ENCODE results near the gene SSRP1.

SSRP1 gene

GRCh38 chr11:57314221-57314973 lies 21.3 kb downstream of the SSRP1 start:
- DNase-seq: no peak

DNA sequence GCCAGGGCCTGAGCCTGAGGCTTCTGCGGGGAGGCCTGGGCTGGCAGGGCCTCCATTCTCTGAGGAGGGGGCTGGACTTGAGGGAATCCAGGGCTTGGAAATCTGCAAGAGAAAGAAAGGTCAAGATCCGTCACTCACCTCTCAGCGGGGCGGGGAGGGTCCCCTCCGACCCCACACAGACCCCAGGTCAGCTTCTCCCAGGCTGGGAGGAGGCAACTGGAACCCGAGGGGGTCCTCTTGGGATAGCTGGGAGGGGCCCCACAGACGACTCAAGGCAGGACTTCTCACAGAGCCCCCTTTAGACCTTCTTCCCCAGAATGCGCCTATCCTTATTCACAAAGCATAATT lies 21.9 kb downstream of the SSRP1 start:
- DNase-seq: no peak

- DNase-seq: no peak
Measured at GRCh38 chr11:57313071-57313787, 22.5 kb downstream of the SSRP1 start.

DNA sequence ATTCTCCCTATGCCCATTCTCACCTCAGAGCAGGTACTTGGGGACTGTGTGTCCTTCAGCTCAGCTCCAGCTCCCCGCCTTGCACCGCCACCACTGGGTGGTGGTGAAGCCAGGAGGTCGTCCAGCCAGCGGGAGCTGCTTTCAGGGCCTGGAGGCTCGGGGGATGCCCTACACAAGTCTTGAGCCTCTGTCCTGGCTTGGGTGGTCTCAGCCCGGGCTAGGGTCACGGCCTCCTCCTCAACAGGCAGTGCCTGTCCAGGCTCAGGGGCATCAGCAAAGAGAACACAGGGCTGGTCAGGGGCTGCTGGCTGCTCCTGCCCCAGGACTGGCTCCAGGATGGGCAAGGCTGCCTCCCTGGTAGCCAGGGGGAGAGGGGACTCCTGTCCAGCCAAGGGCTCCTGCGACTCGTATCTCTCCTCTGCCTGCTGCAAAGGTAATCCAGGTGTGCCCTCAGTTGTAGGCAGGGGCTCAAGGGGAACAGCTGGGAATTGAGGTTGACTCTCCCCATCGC lies 23.1 kb downstream of the SSRP1 start:
- no peak for DNase-seq

GRCh38 chr11:57311109-57311936 lies 24.4 kb downstream of the SSRP1 start:
- DNase-seq: peak; percentile 30 to 53

DNA sequence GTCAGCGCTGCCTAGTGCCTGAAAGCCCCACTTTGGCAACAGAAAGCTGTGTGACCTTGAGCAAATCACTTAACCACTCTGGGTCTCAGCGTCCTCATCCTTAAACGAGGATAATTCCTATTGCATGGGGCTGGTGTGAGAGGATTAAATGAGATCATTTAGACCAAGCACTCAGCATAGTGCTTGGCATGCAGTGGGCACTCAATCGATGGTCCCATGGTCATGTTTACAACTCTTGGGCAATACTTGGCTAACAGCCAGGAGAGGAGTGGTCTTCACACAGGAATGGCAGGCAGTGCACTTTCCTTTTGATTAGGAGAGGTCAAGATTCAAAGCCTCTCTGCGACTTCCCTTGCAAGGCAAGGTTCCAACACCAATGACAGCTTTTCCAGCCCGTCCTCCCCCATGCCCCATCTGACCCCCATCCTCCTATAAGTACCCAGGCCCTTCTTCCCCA lies 25.0 kb downstream of the SSRP1 start:
- no peak for DNase-seq

- DNase-seq: no peak
Measured at GRCh38 chr11:57310091-57310490, 25.6 kb downstream of the SSRP1 start.

- no peak for DNase-seq
Measured at GRCh38 chr11:57309106-57310059, 26.3 kb downstream of the SSRP1 start.

GRCh38 chr11:57308426-57309060 lies 27.1 kb downstream of the SSRP1 start:
- DNase-seq: no peak

GRCh38 chr11:57307666-57308270 lies 27.9 kb downstream of the SSRP1 start:
- DNase-seq: no peak

DNA sequence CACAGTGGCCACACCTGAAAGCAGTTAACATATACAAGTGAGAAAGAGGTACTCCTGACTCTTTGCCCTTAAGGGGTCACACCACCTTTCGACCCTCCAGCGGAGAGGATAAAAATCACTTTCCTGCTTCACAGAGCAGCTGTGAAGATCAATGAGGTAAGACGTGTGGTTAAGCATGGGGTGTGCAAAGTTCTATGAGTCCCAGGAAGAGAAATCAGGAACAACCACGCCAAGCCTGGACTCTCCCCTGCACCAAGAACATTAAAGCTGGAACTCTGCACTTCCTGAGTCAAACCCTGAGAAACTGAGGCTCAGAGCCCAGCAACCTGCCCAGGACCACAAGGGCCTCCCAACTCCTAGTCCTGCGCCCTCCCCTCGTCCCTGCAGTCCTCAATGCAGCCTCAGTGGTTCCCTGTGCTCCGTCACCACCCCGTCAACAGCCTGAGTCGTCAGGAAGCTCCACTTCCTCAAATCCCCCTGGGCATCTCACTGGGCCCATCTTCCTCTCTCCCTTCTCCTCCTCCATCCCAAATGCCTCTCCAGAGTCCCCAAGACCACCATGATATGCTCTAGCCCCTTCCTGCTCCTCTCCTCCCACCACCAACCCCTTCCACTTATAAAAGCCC lies 28.6 kb downstream of the SSRP1 start:
- DNase-seq: no peak

DNA sequence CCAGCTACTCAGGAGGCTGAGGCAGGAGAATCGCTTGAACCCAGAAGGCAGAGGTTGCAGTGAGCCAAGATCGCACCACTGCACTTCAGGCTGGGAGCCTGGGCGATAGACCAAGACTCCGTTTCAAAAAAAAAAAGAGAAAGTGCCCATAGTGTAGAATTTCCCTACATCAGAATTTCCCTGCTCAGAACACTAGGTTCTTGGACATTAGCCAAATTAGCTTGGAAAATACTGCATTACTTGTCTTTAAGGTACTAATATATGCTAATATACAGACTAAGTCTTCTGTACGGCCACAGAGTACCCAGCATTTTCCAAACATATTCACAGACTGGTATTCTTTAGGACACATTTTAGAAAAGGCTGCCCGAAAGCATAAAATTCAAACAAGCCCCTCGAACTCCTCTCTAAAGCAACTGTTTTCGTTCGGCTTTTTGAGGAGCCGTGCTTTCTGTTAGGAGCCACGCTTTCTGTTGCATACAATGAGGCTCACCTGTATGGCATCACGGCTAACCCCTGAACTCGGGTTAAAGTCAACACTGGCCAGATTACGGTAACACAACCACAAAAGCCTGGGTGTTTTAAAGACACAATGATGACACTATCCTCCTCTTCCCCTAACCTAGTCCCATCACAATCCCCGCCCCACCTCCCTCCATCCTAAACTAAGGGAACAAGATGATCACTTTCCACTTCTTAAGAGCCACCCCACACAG lies 29.4 kb downstream of the SSRP1 start:
- DNase-seq: no peak

- DNase-seq: no peak
Measured at GRCh38 chr11:57305523-57305922, 30.2 kb downstream of the SSRP1 start.

- DNase-seq: no peak
Measured at GRCh38 chr11:57303990-57304579, 31.6 kb downstream of the SSRP1 start.

DNA sequence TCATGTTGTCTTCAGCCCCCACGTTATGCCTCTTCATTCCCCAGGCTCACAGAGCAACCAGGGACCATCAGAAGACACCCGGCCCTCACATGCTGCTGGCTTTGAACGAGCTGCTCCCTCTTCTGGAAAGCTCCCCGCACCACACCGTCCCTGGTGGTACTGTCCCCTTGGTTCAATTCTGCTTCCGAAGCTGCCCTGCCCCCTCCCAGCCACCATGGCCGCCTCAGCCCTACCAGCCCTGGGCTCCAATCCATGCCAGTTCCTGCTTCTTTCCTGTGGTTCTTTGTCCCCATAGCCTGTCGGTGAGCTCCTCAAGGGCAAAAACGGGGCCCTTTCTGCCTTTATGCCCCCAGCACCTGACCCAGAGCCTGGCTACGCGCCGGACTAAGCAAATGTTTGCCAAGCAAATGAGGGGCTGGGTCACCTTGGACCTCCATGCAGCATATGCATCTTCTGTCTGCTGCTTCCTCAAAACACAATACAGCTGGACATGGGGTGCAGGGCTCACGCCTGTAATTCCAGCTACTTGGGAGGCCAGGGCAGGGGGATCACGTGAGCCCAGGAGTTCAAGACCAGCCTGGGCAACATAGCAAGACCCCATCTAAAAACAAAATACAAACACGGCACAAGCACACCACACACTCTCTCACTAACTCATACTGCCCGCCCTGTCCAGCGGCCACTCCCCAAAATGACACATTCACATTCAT lies 32.3 kb downstream of the SSRP1 start:
- no peak for DNase-seq

DNA sequence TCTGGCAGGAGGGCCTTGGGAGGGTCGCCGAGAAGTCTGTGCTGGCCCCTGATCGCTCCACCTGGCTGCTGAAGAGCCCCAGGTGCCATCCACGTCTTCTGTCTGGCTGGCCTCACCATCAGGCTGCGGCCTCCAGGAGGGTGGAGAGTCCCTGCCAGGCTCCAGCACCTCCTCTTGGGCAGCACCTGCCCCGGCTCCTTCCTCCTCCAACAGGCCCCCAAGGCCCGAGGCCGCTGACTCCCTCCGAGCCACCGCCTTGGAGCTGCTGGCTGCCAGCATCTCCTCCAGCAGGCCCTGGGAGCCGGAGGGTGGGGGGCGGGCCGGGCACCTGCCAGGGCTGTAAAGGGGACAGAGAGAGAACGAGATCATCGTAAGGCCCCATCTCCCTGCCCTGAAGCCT lies 33.2 kb downstream of the SSRP1 start:
- no peak for DNase-seq

DNA sequence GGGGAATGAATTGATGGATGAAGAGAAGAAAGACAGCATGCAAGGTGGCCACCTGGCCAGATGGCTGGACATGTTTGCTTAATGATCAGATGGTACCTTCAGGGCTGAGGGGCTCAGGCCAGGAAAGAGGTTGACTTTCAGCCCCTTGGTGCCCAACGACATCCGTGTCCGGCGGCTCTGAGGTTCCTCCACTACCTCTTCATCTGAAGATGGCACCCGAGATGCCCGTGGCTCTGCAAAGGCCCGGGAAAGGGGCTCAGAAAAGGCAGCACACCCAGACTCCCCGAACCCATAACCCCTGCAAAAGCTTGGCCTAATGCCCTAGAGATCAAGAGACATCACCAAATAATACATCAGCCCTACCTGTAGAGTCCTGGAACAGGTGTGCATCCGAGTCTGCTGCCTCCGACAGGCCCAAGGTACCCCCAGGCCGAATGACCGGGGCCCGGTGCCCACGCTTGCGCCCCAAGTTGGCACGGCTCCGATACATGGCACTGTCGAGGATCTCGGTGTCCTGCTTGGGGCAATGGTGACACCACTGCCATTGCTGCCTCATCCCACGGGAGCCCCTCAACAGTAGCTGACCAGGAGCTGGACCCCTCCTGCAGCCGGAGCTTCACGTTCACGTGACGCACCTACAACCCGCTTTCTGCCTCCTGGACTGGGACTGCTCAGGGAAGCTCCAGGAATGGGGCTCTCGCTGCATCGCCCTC lies 33.8 kb downstream of the SSRP1 start:
- DNase-seq: no peak

GRCh38 chr11:57300785-57301184 lies 34.9 kb downstream of the SSRP1 start:
- no peak for DNase-seq
